AG04450 (cell line): Measurements from ENCODE around the gene BIRC7. TPM values are rescaled to one million over a fixed set of nuclear protein-coding genes. Genes with fewer than 3 reads are reported as not detected.
"Not testable (repeated sequence)": the region's sequence is repeated elsewhere in the genome, so short reads cannot be mapped to it uniquely, and the experiment has no call there.

Source experiments
- CTCF ChIA-PET: fragments of 300-600, 350-600 bp; formaldehyde crosslinking; extraction: SDS; loops from one replicate; lab custom pipeline; 2022; ENCODE audit warnings: antibody characterized with exemption, inconsistent platforms; lab: Charles Lee
- POLR2A ChIA-PET: fragments of 350-600 bp; formaldehyde crosslinking; extraction: SDS; loops from one replicate; lab custom pipeline; 2021; ENCODE audit warnings: antibody characterized with exemption, inconsistent platforms; lab: Yijun Ruan, JAX
- DNase-seq: peaks from one replicate; pipeline ENCODE4 v3.0.0-alpha.2; 2011; ENCODE audit warnings: low read depth, low spot score
- H3K27ac ChIP-seq: one replicate; pipeline ENCODE4 v1.5.1; 2012; ENCODE audit warnings: low read depth, low read length, control low read depth
- H3K27me3 ChIP-seq: one replicate; pipeline ENCODE4 v1.6.0; 2012; ENCODE audit warnings: low read length; ENCODE audit not compliant: control insufficient read depth, insufficient read depth
- H3K4me3 ChIP-seq: 2 replicates; pipeline ENCODE4 v1.5.1; 2011; ENCODE audit warnings: mild to moderate bottlenecking, low read depth, low read length, control low read depth
- H3K9me3 ChIP-seq: 2 replicates; pipeline ENCODE4 v1.5.1; 2012; ENCODE audit warnings: low read length; ENCODE audit not compliant: control insufficient read depth, insufficient read depth
- polyA plus RNA-seq: library from polyadenylated mRNA; depleted of rRNA; stranded (reverse); fragments of >200 nt; gene quantifications from 2 replicates; pipeline ENCODE4 v1.2.3, GENCODE V29; 2011
- TF ChIP-seq, protein P1 (sequence below): IDR thresholded peaks from 2 replicates; pipeline ENCODE4 v1.5.1; 2011; ENCODE audit warnings: low read depth, low read length, control low read depth, inconsistent platforms

BIRC7 gene
- polyA plus RNA-seq, 1 experiment: not detected

DNA sequence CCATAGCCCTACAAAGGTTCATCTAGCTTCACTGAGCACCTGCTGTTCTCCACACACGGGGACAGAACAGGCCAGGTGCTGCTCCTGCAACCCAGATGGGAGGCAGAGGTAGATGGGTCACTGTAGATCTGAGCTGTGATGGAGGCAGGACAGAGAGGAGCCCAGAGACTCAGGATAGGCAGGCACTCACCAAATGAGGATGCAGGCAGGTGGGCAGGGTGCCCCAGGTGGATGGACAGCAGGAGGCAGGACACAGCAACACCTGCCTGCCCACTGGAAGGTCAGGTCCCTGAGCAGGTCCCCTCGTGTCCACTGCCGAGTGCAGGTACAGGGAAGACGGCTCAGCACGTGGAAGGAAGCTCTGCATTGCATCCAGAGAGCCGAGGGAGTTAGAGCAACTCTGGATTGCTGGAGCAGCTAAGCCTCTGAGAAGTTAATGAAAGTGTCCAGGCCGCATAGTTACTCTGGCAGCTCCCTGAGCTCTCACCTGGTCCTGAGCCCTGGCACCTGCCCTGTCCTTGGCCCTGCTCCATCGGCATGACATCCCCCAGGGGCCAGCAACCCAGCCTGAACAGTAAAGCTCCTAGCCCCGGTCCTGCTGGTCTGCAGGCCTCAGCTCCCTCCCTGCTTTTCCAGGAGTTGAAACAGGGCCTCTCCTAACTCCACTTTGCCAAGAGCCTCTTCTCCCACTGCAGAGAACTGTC lies 14.9 kb upstream of the BIRC7 start:
- ChIA-PET CTCF (interaction anchor here (0.8 to 1.2 kb wide), 3 partner anchors 9 to 161 kb away, joined by 3 read pairs; no protein-coding TSS in a partner anchor), POLR2A (no interaction called here)
- no peak for DNase-seq
- H3K9me3 ChIP-seq: no peaks in the 10 kb centered on the region
- TF ChIP-seq, protein P1, sequence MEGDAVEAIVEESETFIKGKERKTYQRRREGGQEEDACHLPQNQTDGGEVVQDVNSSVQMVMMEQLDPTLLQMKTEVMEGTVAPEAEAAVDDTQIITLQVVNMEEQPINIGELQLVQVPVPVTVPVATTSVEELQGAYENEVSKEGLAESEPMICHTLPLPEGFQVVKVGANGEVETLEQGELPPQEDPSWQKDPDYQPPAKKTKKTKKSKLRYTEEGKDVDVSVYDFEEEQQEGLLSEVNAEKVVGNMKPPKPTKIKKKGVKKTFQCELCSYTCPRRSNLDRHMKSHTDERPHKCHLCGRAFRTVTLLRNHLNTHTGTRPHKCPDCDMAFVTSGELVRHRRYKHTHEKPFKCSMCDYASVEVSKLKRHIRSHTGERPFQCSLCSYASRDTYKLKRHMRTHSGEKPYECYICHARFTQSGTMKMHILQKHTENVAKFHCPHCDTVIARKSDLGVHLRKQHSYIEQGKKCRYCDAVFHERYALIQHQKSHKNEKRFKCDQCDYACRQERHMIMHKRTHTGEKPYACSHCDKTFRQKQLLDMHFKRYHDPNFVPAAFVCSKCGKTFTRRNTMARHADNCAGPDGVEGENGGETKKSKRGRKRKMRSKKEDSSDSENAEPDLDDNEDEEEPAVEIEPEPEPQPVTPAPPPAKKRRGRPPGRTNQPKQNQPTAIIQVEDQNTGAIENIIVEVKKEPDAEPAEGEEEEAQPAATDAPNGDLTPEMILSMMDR: no peak
- H3K27me3 ChIP-seq: peaks cover 22% of the 10 kb centered on the region
- H3K27ac ChIP-seq: no peak overlapping the region
- no peak overlapping the region for H3K4me3 ChIP-seq

DNA sequence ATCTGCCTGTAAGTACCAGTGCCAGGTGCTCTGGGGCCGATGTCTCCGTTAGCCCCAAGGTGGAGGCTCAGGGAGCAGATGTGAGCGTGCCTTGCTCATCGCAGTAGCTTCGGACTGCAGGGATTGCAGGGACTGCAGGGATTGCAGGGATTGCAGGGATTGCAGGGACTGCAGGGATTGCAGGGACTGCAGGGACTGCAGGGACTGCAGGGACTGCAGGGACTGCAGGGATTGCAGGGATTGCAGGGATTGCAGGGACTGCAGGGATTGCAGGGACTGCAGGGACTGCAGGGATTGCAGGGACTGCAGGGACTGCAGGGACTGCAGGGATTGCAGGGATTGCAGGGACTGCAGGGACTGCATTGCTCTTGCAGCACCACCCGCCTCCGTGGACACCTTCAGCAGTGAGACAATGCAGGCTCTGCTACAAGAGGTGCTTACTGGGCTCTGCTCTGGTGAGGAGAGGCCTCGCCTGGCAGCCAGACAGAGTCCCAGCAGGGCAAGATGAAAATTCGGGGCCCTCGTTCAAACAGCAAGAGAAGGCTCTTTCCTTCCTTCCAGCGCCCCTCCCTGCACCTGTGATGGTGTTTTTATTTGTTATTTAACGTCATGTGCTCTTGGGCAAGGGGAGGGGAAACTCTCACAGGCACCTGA lies 14.2 kb upstream of the BIRC7 start:
- POLR2A ChIA-PET, H3K27ac ChIP-seq, H3K4me3 ChIP-seq, DNase-seq, H3K9me3 ChIP-seq: not testable (repeated sequence)
- peaks cover 22% of the 10 kb centered on the region for H3K27me3 ChIP-seq
- CTCF ChIA-PET: interaction anchor here (0.9 to 1.2 kb wide), 2 partner anchors 8 to 160 kb away, joined by 3 read pairs; no protein-coding TSS in a partner anchor

DNA sequence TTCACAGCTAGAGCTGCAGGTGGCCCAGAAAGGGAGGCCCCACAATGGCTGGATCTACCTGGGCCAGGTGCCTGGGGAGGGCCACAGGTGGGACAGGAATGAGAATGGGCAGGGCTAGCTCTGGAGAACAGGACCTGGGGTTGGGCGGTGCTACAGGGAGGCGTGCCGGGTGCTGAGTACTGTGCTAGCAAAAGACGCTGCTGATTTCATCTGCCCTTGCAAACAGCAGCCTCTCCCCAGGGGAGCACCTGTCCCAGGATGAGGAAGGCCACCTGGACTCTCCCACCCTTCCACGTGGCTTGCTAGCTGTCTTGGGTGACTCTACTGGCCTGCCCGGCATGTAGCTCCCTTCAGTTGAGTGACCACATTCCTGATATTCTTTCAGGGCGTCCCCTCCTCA lies 13.2 kb upstream of the BIRC7 start:
- Histone ChIP-seq H3K27ac (no peak overlapping the region), H3K9me3 (no peaks in the 10 kb centered on the region), H3K27me3 (peaks cover 22% of the 10 kb centered on the region), H3K4me3 (no peak overlapping the region)
- POLR2A ChIA-PET: no interaction called here
- DNase-seq: no peak
- CTCF ChIA-PET: interaction anchor here (0.8 to 3.9 kb wide), 21 partner anchors 8 to 159 kb away, joined by 3 to 59 read pairs (median 10); partner anchors contain the start of genes ARFGAP1, BIRC7 and YTHDF1
- TF ChIP-seq, protein P1: no peak

DNA sequence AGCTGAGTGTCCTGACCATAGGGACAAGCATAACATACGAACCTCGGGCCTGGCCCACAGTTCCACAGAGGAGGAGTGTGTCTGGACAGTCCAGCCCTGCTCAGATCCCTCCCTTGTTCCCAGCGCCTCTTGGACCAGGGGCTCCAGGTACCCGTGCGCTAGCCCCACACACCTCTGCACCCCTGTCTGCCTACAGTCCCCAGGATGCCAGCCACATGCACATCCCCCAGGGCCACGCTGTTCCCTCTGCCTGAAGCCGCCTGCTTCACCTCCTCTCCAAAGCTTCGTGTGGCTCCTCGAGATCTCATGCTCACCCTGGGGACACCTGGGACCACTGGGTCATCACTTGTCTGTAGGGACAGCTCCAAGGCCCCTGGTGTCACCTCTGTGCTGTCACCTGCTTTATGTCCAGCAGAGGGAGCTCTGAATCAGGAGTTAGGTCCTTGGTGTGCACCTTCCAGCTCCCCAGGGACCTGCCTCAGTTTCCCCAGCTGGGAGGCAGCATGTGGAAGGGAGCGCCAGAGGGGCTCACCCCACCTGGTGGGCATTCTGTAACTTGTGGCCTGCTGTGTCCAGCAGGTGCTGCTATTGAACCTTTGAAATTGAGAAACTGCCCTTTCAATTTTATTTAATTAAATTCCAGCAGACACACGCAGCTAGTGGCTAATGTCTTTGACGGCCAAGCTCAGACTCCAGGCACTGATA lies 12.4 kb upstream of the BIRC7 start:
- H3K27me3 ChIP-seq: peaks cover 22% of the 10 kb centered on the region
- TF ChIP-seq, protein P1: peak; percentile 82
- DNase-seq: no peak
- no peak overlapping the region for H3K27ac ChIP-seq
- POLR2A ChIA-PET: interaction anchor here (0.5 to 2.1 kb wide), 4 partner anchors 8 to 184 kb away, joined by 3 to 9 read pairs (median 4); partner anchors contain the start of gene ARFGAP1
- H3K4me3 ChIP-seq: no peak overlapping the region
- H3K9me3 ChIP-seq: no peaks in the 10 kb centered on the region
- CTCF ChIA-PET: interaction anchor here (0.5 to 3.9 kb wide), 37 partner anchors 10 to 811 kb away, joined by 3 to 59 read pairs (median 6); partner anchors contain the start of genes ARFGAP1, BIRC7, COL20A1 and YTHDF1

DNA sequence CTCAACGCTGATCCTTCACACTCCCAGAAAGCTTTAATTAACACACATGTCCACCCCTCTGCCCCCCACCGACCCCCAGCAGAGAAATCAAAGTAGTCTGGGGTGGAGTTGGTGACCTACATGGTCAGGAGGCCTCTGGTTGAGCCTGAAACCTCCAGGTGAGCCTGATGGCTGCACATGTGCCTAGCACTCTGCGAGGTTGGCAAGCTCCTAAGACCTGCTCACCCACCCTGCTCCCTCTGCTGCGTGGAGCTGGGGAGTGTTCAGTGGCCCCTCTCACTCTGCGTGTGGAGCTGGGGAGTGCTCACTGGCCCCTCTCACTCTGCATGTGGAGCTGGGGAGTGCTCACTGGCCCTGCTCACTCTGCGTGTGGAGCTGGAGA lies 11.9 kb upstream of the BIRC7 start:
- H3K27me3 ChIP-seq: peaks cover 22% of the 10 kb centered on the region
- TF ChIP-seq, protein P1: no peak
- ChIA-PET CTCF (interaction anchor here (0.5 to 3.9 kb wide), 38 partner anchors 10 to 812 kb away, joined by 3 to 59 read pairs (median 6); partner anchors contain the start of genes ARFGAP1, BIRC7, COL20A1 and YTHDF1), POLR2A (interaction anchor here (1.0 to 2.1 kb wide), 3 partner anchors 9 to 49 kb away, joined by 3 to 9 read pairs (median 5); partner anchors contain the start of gene ARFGAP1)
- no peak overlapping the region for H3K27ac ChIP-seq
- H3K9me3 ChIP-seq: no peaks in the 10 kb centered on the region
- DNase-seq: no peak
- H3K4me3 ChIP-seq: no peak overlapping the region
